ENCODE measurements around the gene EVA1B. TPM values are rescaled to one million over a fixed set of nuclear protein-coding genes. Genes with fewer than 3 reads are reported as not detected.

Gene EVA1B
- polyA plus RNA-seq, 1 donor (not counting 4 experiments of a cell fraction or from before 2014, with no cell fraction given), result 2.4 TPM

DNA sequence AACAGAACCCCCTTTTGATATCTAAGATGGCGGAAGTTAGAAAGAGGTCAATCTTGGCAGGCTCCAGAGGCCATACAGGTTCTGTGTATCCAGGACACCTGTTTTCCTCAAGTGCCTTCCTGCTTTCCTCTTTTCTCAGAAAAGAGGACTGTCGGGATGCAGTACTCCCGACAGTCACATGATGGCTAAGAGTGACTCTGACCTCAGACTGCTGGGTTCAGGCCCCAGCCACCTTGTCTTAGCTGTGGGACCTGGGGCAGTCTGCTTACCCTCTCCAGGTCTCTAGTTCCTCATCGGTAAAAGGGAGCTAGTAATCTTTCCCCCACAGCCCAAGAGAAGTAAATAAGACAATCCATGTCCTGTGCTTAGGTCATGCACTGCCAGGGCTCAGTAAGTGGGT, 32.4 kb upstream of the EVA1B start:
- Histone ChIP-seq H3K27ac (ENCODE audit: control insufficient read depth, insufficient read depth, low read length) (no peak overlapping the region), H3K9me1 (ENCODE audit: control insufficient read depth, extremely low read depth, insufficient read depth, low read length) (peaks cover 2% of the 10 kb centered on the region), H3K36me3 (ENCODE audit: control insufficient read depth in 2 of 2, extremely low read depth in 1 of 2, insufficient read depth in 2 of 2, low read length in 2 of 2) (peaks cover 53% of the 10 kb centered on the region in 2 experiments), H3K27me3 (ENCODE audit: control insufficient read depth, extremely low read depth, insufficient read depth, low read length) (no peaks in the 10 kb centered on the region), H3K9ac (ENCODE audit: control insufficient read depth, extremely low read depth, insufficient read depth, low read length) (no peak overlapping the region), H3K4me1 (ENCODE audit: control insufficient read depth, extremely low read depth, insufficient read depth, low read length) (peaks cover 28% of the 10 kb centered on the region), H4K20me1 (ENCODE audit: control insufficient read depth, extremely low read depth, insufficient read depth, low read length) (no peaks in the 10 kb centered on the region), H2AFZ (ENCODE audit: control insufficient read depth, low read length) (no peak overlapping the region), H3K4me3 (ENCODE audit: control insufficient read depth in 2 of 3, extremely low read depth in 1 of 3, insufficient read depth in 2 of 3, low read depth in 1 of 3, low read length in 3 of 3) (no peak overlapping the region), H3K4me2 (ENCODE audit: control insufficient read depth, extremely low read depth, insufficient read depth, low read depth, low read length) (no peak overlapping the region), H3K9me3 (ENCODE audit: control insufficient read depth, low read depth, low read length) (no peaks in the 10 kb centered on the region), H3K79me2 (ENCODE audit: control insufficient read depth, insufficient read depth, low read length) (no peaks in the 10 kb centered on the region)
- FAIRE-seq (no peak), DNase-seq (ENCODE audit: low read depth, low spot score) (no peak)
- no peak for TF ChIP-seq EZH2 (IDR thresholded peaks at IDR 0.05; ENCODE audit: low read length)
- TF ChIP-seq, protein P1, sequence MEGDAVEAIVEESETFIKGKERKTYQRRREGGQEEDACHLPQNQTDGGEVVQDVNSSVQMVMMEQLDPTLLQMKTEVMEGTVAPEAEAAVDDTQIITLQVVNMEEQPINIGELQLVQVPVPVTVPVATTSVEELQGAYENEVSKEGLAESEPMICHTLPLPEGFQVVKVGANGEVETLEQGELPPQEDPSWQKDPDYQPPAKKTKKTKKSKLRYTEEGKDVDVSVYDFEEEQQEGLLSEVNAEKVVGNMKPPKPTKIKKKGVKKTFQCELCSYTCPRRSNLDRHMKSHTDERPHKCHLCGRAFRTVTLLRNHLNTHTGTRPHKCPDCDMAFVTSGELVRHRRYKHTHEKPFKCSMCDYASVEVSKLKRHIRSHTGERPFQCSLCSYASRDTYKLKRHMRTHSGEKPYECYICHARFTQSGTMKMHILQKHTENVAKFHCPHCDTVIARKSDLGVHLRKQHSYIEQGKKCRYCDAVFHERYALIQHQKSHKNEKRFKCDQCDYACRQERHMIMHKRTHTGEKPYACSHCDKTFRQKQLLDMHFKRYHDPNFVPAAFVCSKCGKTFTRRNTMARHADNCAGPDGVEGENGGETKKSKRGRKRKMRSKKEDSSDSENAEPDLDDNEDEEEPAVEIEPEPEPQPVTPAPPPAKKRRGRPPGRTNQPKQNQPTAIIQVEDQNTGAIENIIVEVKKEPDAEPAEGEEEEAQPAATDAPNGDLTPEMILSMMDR (optimal IDR thresholded peaks at IDR 0.05 in 1 of 3, IDR thresholded peaks at IDR 0.05 in 1 of 3, conservative IDR thresholded peaks at IDR 0.05 in 1 of 3; ENCODE audit: extremely low read depth in 1 of 3, insufficient read depth in 2 of 3, low read length in 3 of 3), result no peak
- dilution Hi-C loops (cut with MboI; ENCODE audit: extremely low pct_ligation_motif_present, low sequenced_read_pairs), result no loop called here

DNA sequence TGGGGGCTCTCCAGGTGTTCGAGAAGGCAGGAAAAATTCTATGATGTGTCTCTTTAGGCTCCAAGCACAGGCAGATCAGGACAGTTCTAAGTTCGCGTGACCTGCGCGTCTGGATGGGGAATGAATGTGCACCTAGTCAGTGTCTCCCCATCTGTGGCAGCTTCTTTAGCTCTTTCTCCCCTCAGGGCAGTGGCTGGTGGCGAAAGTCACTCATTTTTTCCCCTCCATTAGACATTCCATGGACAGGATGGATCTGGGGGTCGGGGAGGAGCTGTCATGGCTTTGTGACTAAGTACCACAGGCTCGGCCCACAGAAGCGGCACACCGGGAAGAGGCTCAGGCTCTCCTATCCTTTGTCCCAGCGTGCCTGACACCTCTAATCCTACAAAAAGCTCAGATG, 31.0 kb upstream of the EVA1B start:
- no peak overlapping the region for H3K4me2 ChIP-seq (ENCODE audit: control insufficient read depth, extremely low read depth, insufficient read depth, low read depth, low read length)
- no peaks in the 10 kb centered on the region for H3K79me2 ChIP-seq (ENCODE audit: control insufficient read depth, insufficient read depth, low read length)
- H3K27ac ChIP-seq (ENCODE audit: control insufficient read depth, insufficient read depth, low read length), result no peak overlapping the region
- H4K20me1 ChIP-seq (ENCODE audit: control insufficient read depth, extremely low read depth, insufficient read depth, low read length), result no peaks in the 10 kb centered on the region
- H2AFZ ChIP-seq (ENCODE audit: control insufficient read depth, low read length), result no peak overlapping the region
- FAIRE-seq, result no peak
- peaks cover 48 to 52% of the 10 kb centered on the region in 2 experiments for H3K36me3 ChIP-seq (ENCODE audit: control insufficient read depth in 2 of 2, extremely low read depth in 1 of 2, insufficient read depth in 2 of 2, low read length in 2 of 2)
- dilution Hi-C loops (cut with MboI; ENCODE audit: extremely low pct_ligation_motif_present, low sequenced_read_pairs), result no loop called here
- TF ChIP-seq, protein P1 (optimal IDR thresholded peaks at IDR 0.05 in 1 of 3, IDR thresholded peaks at IDR 0.05 in 1 of 3, conservative IDR thresholded peaks at IDR 0.05 in 1 of 3; ENCODE audit: extremely low read depth in 1 of 3, insufficient read depth in 2 of 3, low read length in 3 of 3), result no peak
- TF ChIP-seq EZH2 (IDR thresholded peaks at IDR 0.05; ENCODE audit: low read length), result no peak
- peaks cover 42% of the 10 kb centered on the region for H3K4me1 ChIP-seq (ENCODE audit: control insufficient read depth, extremely low read depth, insufficient read depth, low read length)
- no peaks in the 10 kb centered on the region for H3K9me3 ChIP-seq (ENCODE audit: control insufficient read depth, low read depth, low read length)
- no peak overlapping the region for H3K9ac ChIP-seq (ENCODE audit: control insufficient read depth, extremely low read depth, insufficient read depth, low read length)
- no peaks in the 10 kb centered on the region for H3K27me3 ChIP-seq (ENCODE audit: control insufficient read depth, extremely low read depth, insufficient read depth, low read length)
- DNase-seq (ENCODE audit: low read depth, low spot score), result no peak
- H3K9me1 ChIP-seq (ENCODE audit: control insufficient read depth, extremely low read depth, insufficient read depth, low read length), result peaks cover 6% of the 10 kb centered on the region
- H3K4me3 ChIP-seq (ENCODE audit: control insufficient read depth in 2 of 3, extremely low read depth in 1 of 3, insufficient read depth in 2 of 3, low read depth in 1 of 3, low read length in 3 of 3), result no peak overlapping the region
